ENCODE measurements around the gene ZNF592.

DNA sequence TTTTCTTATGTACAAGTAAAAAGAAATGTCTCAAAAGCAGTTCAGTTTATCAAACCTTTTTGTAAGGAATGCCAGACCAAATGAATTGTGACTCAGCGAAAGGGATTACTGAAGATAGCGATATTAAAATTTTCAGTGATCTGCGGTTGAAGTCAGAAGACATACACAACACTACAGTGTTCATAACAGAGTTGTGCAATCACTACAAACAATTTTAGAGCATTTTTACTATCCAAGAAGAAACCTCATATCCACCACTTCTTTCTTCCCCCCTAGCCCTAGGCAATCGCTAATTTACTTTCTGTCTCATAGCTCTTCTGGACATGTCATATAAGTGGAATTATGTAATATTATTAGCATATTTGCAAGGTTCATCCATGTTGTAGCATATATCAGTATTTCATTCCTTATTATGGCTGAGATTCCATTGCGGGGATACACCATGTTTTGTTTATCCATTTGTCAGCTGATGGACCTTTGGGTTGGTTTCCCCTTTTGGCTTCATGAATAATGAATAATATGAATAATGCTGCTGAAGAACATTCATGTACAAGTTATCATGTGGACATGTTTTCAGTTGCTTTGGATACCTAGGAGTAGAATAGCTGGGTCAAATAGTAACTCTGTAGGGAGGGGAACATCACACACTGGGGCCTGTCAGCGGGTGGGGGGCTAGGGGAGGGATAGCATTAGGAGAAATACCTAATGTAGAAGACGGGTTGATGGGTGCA is 45.2 kb downstream of the ZNF592 start:
- TF ChIP-seq POLR2AphosphoS5 (IDR thresholded peaks at IDR 0.05; ENCODE audit: borderline replicate concordance, low read depth, low read length), result no peak
- TF ChIP-seq EZH2 (IDR thresholded peaks at IDR 0.05), result no peak

All from SK-N-MC (cell line).